Measurements from ENCODE around the gene CELF2. TPM values are rescaled to one million over a fixed set of nuclear protein-coding genes. Genes with fewer than 3 reads are reported as not detected.
"Not testable (repeated sequence)": the region's sequence is repeated elsewhere in the genome, so short reads cannot be mapped to it uniquely, and the experiment has no call there.

CELF2 gene
- total RNA-seq, 1 donor from 2014 or later = 31.6 TPM

DNA sequence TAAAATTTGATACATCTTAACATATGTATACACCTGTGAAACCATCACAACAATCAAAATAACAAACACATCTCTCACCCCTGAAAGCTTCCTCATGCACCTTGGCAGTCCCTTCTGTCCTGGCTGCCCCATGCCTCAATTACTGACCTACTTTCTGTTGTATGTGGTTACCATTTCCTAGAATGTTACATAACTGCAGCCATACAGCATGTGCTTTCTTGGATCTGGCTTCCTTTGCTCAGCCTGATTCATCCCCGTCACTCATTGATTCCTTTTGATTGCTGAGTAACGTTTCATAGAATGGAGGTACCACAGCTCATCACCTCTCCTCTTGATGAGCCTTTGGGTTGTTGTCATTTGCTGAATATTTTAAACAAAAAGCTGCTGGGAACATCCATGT, 165.3 kb downstream of the CELF2 start:
- TF ChIP-seq, protein P1, sequence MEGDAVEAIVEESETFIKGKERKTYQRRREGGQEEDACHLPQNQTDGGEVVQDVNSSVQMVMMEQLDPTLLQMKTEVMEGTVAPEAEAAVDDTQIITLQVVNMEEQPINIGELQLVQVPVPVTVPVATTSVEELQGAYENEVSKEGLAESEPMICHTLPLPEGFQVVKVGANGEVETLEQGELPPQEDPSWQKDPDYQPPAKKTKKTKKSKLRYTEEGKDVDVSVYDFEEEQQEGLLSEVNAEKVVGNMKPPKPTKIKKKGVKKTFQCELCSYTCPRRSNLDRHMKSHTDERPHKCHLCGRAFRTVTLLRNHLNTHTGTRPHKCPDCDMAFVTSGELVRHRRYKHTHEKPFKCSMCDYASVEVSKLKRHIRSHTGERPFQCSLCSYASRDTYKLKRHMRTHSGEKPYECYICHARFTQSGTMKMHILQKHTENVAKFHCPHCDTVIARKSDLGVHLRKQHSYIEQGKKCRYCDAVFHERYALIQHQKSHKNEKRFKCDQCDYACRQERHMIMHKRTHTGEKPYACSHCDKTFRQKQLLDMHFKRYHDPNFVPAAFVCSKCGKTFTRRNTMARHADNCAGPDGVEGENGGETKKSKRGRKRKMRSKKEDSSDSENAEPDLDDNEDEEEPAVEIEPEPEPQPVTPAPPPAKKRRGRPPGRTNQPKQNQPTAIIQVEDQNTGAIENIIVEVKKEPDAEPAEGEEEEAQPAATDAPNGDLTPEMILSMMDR (IDR thresholded peaks at IDR 0.05) = no peak
- no peak for TF ChIP-seq EZH2phosphoT487 (IDR thresholded peaks at IDR 0.05)
- TF ChIP-seq EZH2 (IDR thresholded peaks at IDR 0.05) = no peak
- H3K9me3 Mint-ChIP-seq = peaks cover 16% of the 10 kb centered on the region
- no peak overlapping the region for H3K27ac Mint-ChIP-seq
- Histone ChIP-seq H3K27me3 (no peaks in the 10 kb centered on the region), H4K20me1 (ENCODE audit: low read depth) (peaks cover 16% of the 10 kb centered on the region), H3K27ac (no peak overlapping the region), H3K9ac (no peak overlapping the region), H3K4me1 (peaks cover 6% of the 10 kb centered on the region), H3F3A (ENCODE audit: low read depth) (no peaks in the 10 kb centered on the region), H3K4me2 (no peak overlapping the region), H3K4me3 (no peak overlapping the region), H2AFZ (replicated peaks) (no peak overlapping the region), H3K36me3 (no peaks in the 10 kb centered on the region), H3K79me2 (ENCODE audit: low read depth) (peaks cover 79% of the 10 kb centered on the region), H3K9me3 (ENCODE audit: low read depth) (no peaks in the 10 kb centered on the region)
- peaks cover 6% of the 10 kb centered on the region for H3K4me1 Mint-ChIP-seq
- no peaks in the 10 kb centered on the region for H3K27me3 Mint-ChIP-seq (ENCODE audit: insufficient read depth, low read depth)
- no peak overlapping the region for H3K4me3 Mint-ChIP-seq
- peaks cover 11% of the 10 kb centered on the region for H3K36me3 Mint-ChIP-seq
- no peak for DNase-seq (ENCODE audit: low spot score)

DNA sequence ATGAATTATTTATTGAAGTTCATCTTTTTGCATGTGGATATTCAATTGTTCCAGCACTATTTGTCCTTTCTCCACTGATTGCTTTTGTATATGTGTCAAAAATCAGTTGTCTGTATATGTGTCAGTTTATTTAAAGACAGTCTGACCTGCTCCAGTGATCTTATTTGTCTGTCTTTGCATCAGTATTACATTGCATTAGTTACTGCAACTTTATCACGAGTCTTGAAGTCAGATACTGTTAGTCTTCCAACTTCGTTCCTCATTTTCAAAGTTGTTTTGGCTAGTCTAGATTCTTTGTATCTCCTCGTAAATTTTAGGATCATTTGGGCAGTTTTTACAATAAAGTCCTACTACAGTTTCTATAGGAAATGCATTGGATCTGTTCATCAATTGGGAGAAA, 166.4 kb downstream of the CELF2 start:
- Histone ChIP-seq H3K9me3 (ENCODE audit: low read depth) (no peaks in the 10 kb centered on the region), H3K4me1 (peaks cover 3% of the 10 kb centered on the region), H3K36me3 (no peaks in the 10 kb centered on the region), H3K27me3 (no peaks in the 10 kb centered on the region), H3K79me2 (ENCODE audit: low read depth) (peaks cover 81% of the 10 kb centered on the region), H3F3A (ENCODE audit: low read depth) (no peaks in the 10 kb centered on the region), H4K20me1 (ENCODE audit: low read depth) (peaks cover 16% of the 10 kb centered on the region), H2AFZ (replicated peaks) (no peak overlapping the region), H3K27ac (no peak overlapping the region), H3K4me3 (no peak overlapping the region), H3K4me2 (no peak overlapping the region), H3K9ac (no peak overlapping the region)
- no peak for TF ChIP-seq EZH2 (IDR thresholded peaks at IDR 0.05)
- TF ChIP-seq, protein P1 (IDR thresholded peaks at IDR 0.05) = no peak
- TF ChIP-seq EZH2phosphoT487 (IDR thresholded peaks at IDR 0.05) = no peak
- DNase-seq (ENCODE audit: low spot score) = no peak
- Mint-ChIP-seq H3K4me1 (no peaks in the 10 kb centered on the region), H3K27me3 (ENCODE audit: insufficient read depth, low read depth) (no peaks in the 10 kb centered on the region), H3K36me3 (peaks cover 11% of the 10 kb centered on the region), H3K4me3 (no peak overlapping the region), H3K27ac (no peak overlapping the region), H3K9me3 (peaks cover 24% of the 10 kb centered on the region)

DNA sequence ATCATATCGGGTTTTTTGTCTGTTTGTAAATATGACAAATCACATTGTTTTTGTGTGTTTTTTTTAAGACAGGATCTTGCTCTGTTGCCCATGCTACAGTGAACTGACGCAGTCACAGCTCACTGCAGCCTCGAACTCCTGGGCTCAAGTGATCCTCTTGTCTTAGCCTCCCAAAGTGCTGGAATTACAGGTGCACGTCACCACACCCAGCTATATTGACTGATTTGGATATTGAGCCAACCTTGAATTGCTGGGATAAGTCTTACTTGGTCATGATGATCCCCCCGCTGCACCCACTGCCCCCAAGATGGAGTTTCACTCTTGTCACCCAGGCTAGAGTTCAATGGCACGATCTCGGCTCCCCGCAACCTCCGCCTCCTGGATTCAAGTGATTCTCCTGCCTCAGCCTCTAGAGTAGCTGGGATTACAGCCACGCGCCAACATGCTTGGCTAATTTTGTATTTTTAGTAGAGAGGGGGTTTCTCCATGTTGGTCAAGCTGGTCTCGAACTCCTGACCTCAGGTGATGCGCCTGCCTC, 167.5 kb downstream of the CELF2 start:
- H3K4me3 Mint-ChIP-seq; H3K4me3 ChIP-seq; H3K4me2 ChIP-seq; H3K36me3 ChIP-seq; H3K27me3 ChIP-seq; H2AFZ ChIP-seq (replicated peaks); H3K9me3 ChIP-seq (ENCODE audit: low read depth); H3K27ac Mint-ChIP-seq; H4K20me1 ChIP-seq (ENCODE audit: low read depth); H3K9ac ChIP-seq; H3K27me3 Mint-ChIP-seq (ENCODE audit: insufficient read depth, low read depth); DNase-seq (ENCODE audit: low spot score); H3F3A ChIP-seq (ENCODE audit: low read depth); H3K27ac ChIP-seq: not testable (repeated sequence)
- Histone ChIP-seq H3K79me2 (ENCODE audit: low read depth) (peaks cover 83% of the 10 kb centered on the region), H3K4me1 (peaks cover 14% of the 10 kb centered on the region)
- H3K9me3 Mint-ChIP-seq = peaks cover 24% of the 10 kb centered on the region
- H3K4me1 Mint-ChIP-seq = peaks cover 10% of the 10 kb centered on the region
- H3K36me3 Mint-ChIP-seq = peaks cover 11% of the 10 kb centered on the region

DNA sequence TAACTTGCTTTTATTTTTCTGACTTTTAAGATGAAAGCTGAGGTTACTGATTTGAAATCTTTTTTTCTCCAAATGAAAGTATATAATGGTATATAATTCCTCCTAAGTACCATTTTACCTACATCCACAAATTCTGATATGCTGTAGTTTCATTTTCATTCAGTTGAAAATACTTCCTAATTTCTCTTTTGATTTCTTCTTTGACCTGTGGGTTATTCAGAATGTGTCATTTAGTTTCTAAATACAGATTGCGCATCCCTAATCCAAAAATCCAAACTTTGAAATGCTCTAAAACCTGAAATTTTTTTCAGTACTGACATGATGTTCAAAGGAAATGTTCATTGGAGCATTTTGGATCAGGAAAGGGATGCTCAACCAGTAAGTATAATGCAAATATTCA, 168.7 kb downstream of the CELF2 start:
- DNase-seq (ENCODE audit: low spot score) = no peak
- Histone ChIP-seq H4K20me1 (ENCODE audit: low read depth) (peaks cover 6% of the 10 kb centered on the region), H3F3A (ENCODE audit: low read depth) (no peaks in the 10 kb centered on the region), H3K4me2 (no peak overlapping the region), H3K79me2 (ENCODE audit: low read depth) (peaks cover 83% of the 10 kb centered on the region), H3K9ac (no peak overlapping the region), H3K27ac (no peak overlapping the region), H3K27me3 (no peaks in the 10 kb centered on the region), H3K4me3 (no peak overlapping the region), H3K4me1 (peaks cover 21% of the 10 kb centered on the region), H3K36me3 (no peaks in the 10 kb centered on the region), H3K9me3 (ENCODE audit: low read depth) (no peaks in the 10 kb centered on the region), H2AFZ (replicated peaks) (no peak overlapping the region)
- Mint-ChIP-seq H3K27me3 (ENCODE audit: insufficient read depth, low read depth) (no peaks in the 10 kb centered on the region), H3K4me3 (no peak overlapping the region), H3K9me3 (peaks cover 24% of the 10 kb centered on the region), H3K27ac (no peak overlapping the region), H3K36me3 (peaks cover 8% of the 10 kb centered on the region), H3K4me1 (peaks cover 17% of the 10 kb centered on the region)
- TF ChIP-seq, protein P1 (IDR thresholded peaks at IDR 0.05) = no peak
- no peak for TF ChIP-seq EZH2phosphoT487 (IDR thresholded peaks at IDR 0.05)
- no peak for TF ChIP-seq EZH2 (IDR thresholded peaks at IDR 0.05)
